Activated CD8-positive, alpha-beta T cell treated with anti-CD3 and anti-CD28 coated beads, Interleukin-2, amount 10 ng/mL, durations not matched to agents 7 days and 5 days (primary cell): ENCODE results near the gene CD4. TPM values are rescaled to one million over a fixed set of nuclear protein-coding genes. Genes with fewer than 3 reads are reported as not detected.
"Not testable (repeated sequence)": the region's sequence is repeated elsewhere in the genome, so short reads cannot be mapped to it uniquely, and the experiment has no call there.

Experiments
- ATAC-seq: fragments of 150-1000 bp; cut with Tn5 transposase; one replicate; pipeline ENCODE4 v1.10.0; 2021; ENCODE audit warnings: moderate library complexity
- CTCF ChIA-PET: fragments of 350-600 bp; sonication (Branson Sonifier 250); formaldehyde crosslinking; loops from one replicate; lab custom pipeline; 2021; ENCODE audit warnings: antibody characterized with exemption; lab: Charles Lee
- POLR2A ChIA-PET: fragments of 350-600 bp; sonication (Branson Sonifier 250); formaldehyde crosslinking; loops from one replicate; lab custom pipeline; 2021; ENCODE audit warnings: antibody characterized with exemption; lab: Charles Lee
- DNase-seq: peaks from one replicate; pipeline ENCODE4 v3.0.0-alpha.2; 2020
- H3K27ac Mint-ChIP-seq: one replicate; pipeline ENCODE4 v1.8.0; 2021; ENCODE audit warnings: mild to moderate bottlenecking, mixed read lengths
- H3K27me3 Mint-ChIP-seq: one replicate; pipeline ENCODE4 v1.8.0; 2021; ENCODE audit warnings: low read depth, mixed read lengths
- H3K36me3 Mint-ChIP-seq: one replicate; pipeline ENCODE4 v1.8.0; 2021; ENCODE audit warnings: low read depth, mixed read lengths
- H3K4me1 Mint-ChIP-seq: one replicate; pipeline ENCODE4 v1.8.0; 2021; ENCODE audit warnings: low read depth, mixed read lengths
- H3K4me3 Mint-ChIP-seq: one replicate; pipeline ENCODE4 v1.8.0; 2021; ENCODE audit warnings: mild to moderate bottlenecking, mixed read lengths
- H3K9me3 Mint-ChIP-seq: one replicate; pipeline ENCODE4 v1.8.0; 2022; ENCODE audit warnings: mixed read lengths; ENCODE audit not compliant: insufficient read depth
- total RNA-seq, 2 experiments: library from RNA; stranded (reverse); gene quantifications; one replicate each; pipeline ENCODE4 v1.2.3, GENCODE V29; 2021

The CD4 gene
- total RNA-seq = 1 to 10 TPM in 1 of 2 experiments, under 1 TPM in 1; 0.90 to 1.6 TPM

DNA sequence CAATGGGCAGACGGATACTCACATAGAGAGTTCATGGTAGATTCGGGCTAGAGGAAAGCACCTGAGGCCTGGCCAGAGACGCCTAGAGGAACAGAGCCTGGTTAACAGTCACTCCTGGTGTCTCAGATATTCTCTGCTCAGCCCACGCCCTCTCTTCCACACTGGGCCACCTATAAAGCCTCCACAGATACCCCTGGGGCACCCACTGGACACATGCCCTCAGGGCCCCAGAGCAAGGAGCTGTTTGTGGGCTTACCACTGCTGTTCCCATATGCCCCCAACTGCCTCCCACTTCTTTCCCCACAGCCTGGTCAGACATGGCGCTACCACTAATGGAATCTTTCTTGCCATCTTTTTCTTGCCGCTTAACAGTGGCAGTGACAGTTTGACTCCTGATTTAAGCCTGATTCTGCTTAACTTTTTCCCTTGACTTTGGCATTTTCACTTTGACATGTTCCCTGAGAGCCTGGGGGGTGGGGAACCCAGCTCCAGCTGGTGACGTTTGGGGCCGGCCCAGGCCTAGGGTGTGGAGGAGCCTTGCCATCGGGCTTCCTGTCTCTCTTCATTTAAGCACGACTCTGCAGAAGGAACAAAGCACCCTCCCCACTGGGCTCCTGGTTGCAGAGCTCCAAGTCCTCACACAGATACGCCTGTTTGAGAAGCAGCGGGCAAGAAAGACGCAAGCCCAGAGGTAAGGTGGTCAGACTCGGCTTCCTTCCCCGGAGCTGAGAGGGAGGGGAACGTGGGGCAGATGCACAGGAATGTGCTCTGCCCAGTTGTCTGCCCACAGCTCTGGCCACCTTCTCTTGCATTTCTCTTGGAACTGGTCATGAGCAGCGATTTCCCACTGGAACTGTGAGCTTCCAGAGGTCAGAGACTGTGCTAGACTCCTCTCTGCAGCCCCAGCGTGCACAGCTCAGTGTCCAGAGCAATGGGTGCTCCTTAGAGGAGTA lies at the start of gene CD4:
TSS of gene CD4 (plus strand) at position 557 of the 953 bp plus-strand sequence. CDS start 10,611 bp downstream, outside the sequence.
- H3K36me3 Mint-ChIP-seq = no peaks in the 10 kb centered on the region
- CTCF ChIA-PET = interaction anchor here (0.7 to 15.4 kb wide), 10 partner anchors 9 to 47 kb away, joined by 3 to 160 read pairs (median 7); partner anchors contain the start of genes LAG3, MLF2 and PTMS

DNA sequence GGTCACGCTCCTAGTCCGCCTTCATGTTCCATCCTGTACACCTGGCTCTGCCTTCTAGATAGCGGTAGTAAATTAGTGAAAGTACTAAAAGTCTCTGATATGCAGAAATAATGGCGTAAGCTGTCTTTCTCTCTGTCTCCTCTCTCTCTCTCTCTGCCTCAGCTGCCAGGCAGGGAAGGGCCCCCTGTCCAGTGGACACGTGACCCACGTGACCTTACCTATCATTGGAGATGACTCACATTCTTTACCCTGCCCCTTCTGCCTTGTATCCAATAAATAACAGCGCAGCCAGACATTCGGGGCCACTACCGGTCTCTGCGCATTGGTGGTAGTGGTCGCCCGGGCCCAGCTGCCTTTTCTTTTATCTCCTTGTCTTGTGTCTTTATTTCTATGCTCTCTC lies 47.2 kb upstream of the CD4 start:
- not testable (repeated sequence) for H3K9me3 Mint-ChIP-seq, ATAC-seq, H3K4me3 Mint-ChIP-seq, DNase-seq, H3K27ac Mint-ChIP-seq, H3K27me3 Mint-ChIP-seq
- ChIA-PET CTCF (interaction anchor here (0.7 to 6.5 kb wide), 2 partner anchors 12 to 25 kb away, joined by 3 to 30 read pairs; partner anchors contain the start of gene MLF2), POLR2A (interaction anchor here (2.3 kb wide), 1 partner anchor 10 kb away, joined by 6 read pairs; the partner anchor contains the start of gene MLF2)
- Mint-ChIP-seq H3K4me1 (peaks cover 20% of the 10 kb centered on the region), H3K36me3 (peaks cover 15% of the 10 kb centered on the region)

More for the DNA sequence above, at the start of gene CD4:
- no peak for ATAC-seq
- Mint-ChIP-seq H3K27ac (no peak within 1 kb of the TSS), H3K4me3 (no peak within 1 kb of the TSS), H3K4me1 (peaks cover 43% of the 10 kb centered on the region), H3K9me3 (no peaks in the 10 kb centered on the region), H3K27me3 (peaks cover 11% of the 10 kb centered on the region)
- POLR2A ChIA-PET = interaction anchor here (1.4 kb wide), 1 partner anchor 23 kb away, joined by 6 read pairs; the partner anchor contains the start of gene PTMS
- no peak for DNase-seq

DNA sequence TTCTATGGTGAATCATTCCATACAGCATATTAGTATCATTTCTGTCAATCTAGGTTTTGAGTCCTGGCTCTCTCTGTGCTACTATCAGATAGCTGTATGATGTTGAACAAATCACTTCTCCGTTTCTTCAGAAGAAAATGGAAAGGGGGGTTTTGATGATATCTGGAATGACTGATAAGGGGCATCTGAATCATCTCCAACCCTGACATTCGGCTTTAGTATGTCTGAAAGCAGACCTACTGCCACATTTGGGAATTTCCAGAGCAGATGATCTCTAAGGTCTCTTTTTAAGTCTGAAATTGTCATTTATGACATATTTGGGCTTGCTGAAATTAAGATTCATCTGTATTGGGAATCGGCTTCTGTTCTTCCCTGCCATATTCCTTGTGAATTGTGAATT lies 46.5 kb upstream of the CD4 start:
- DNase-seq (no peak), ATAC-seq (no peak)
- no peaks in the 10 kb centered on the region for H3K27me3 Mint-ChIP-seq
- no peaks in the 10 kb centered on the region for H3K9me3 Mint-ChIP-seq
- peaks cover 23% of the 10 kb centered on the region for H3K36me3 Mint-ChIP-seq
- ChIA-PET POLR2A (interaction anchor here (2.3 kb wide), 1 partner anchor 10 kb away, joined by 6 read pairs; the partner anchor contains the start of gene MLF2), CTCF (interaction anchor here (0.7 to 6.5 kb wide), 2 partner anchors 11 to 24 kb away, joined by 3 to 30 read pairs; partner anchors contain the start of gene MLF2)
- H3K27ac Mint-ChIP-seq = no peak overlapping the region
- peaks cover 20% of the 10 kb centered on the region for H3K4me1 Mint-ChIP-seq
- no peak overlapping the region for H3K4me3 Mint-ChIP-seq

DNA sequence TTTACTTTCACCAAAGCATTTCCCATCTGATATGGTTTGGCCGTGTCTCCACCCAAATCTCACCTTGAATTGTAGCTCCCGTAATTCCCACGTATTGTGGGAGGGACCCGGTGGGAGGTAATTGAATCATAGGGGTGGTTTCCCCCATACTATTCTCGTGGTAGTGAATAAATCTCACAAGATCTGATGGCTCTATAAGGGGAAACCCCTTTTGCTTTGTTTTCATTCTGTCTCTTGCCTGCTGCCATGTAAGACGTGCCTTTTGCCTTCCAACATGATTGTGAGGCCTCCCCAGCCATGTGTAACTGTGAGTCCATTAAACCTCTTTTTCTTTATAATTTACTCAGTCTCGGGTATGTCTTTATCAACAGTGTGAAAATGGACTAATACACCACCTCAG lies 46.0 kb upstream of the CD4 start:
- H3K27me3 Mint-ChIP-seq, ATAC-seq, DNase-seq, H3K4me3 Mint-ChIP-seq, H3K27ac Mint-ChIP-seq, H3K9me3 Mint-ChIP-seq: not testable (repeated sequence)
- H3K36me3 Mint-ChIP-seq = peaks cover 28% of the 10 kb centered on the region
- ChIA-PET CTCF (interaction anchor here (6.5 kb wide), 1 partner anchor 10 kb away, joined by 30 read pairs; the partner anchor contains the start of gene MLF2), POLR2A (interaction anchor here (2.3 kb wide), 1 partner anchor 9 kb away, joined by 6 read pairs; the partner anchor contains the start of gene MLF2)
- H3K4me1 Mint-ChIP-seq = peaks cover 20% of the 10 kb centered on the region

DNA sequence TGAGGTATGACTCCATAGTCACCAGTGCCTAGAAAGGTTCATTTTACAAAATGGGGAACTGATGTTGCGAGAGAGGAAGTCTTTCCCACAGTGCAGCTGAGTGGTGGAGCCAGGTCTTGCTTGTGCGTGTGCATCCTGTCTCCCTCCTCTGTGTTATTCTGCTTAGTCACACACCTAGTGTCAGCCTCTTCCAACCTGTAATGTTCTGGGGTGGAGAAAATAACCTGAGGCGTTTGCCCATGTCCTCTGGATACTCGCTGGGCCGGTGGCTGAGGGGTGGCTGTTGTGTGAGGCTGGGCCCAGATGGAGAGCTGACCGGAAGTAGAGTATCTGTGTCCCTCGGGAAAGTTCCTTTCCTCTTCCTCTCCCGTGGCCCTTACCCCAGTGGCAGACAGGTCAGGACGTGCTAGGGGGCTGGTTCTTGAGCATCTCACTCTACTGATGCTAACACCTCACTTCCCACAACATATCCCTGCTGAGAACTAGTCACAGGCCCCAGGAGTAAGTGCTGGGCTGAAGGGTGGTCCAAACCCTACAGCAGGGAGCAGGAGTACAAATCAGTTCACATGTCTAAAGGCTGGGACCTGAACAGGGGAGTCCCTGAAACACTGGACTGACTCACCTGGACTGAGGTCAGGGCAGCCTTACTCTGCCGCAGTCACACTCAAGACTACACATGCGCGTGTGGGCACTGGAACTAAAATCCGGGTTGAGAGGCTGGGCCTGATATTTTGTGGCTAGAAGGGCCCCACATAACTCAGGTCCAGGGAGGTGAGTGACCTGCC lies 43.4 kb upstream of the CD4 start:
- Mint-ChIP-seq H3K27me3 (no peaks in the 10 kb centered on the region), H3K4me1 (peaks cover 24% of the 10 kb centered on the region), H3K27ac (peak overlapping the region; percentile 90), H3K9me3 (no peaks in the 10 kb centered on the region), H3K36me3 (peaks cover 42% of the 10 kb centered on the region), H3K4me3 (peak overlapping the region; percentile 0)
- DNase-seq (peak; percentile 66), ATAC-seq (peak; percentile 86)
- POLR2A ChIA-PET = interaction anchor here (1.0 to 2.1 kb wide), 4 partner anchors 22 to 57 kb away, joined by 3 to 7 read pairs (median 4); partner anchors contain the start of genes COPS7A and ZNF384
- CTCF ChIA-PET = interaction anchor here (0.8 to 6.5 kb wide), 5 partner anchors 8 to 83 kb away, joined by 3 to 30 read pairs (median 5); partner anchors contain the start of genes MLF2 and PTMS

DNA sequence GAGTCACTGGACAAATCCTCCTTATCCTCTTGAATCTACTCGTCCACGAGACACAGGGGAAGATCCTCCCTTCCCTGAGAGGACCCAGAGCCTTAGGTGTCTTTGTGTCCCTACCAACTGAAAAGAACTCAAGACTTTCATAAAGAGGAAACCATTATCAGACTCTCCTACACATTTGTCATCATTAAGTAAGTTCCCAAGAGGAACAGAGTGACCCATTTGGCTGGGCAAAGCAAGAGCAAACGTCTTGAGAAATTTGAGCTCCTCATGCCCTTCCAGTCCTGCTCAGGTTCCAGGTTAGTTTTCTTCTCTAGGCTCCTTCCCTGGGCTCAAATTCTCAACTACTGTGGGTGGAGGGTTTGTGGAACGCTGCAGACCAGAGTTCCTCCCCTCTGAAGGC lies 42.1 kb upstream of the CD4 start:
- Mint-ChIP-seq H3K4me1 (peaks cover 36% of the 10 kb centered on the region), H3K36me3 (peaks cover 53% of the 10 kb centered on the region), H3K9me3 (no peaks in the 10 kb centered on the region), H3K27ac (peak overlapping the region; percentile 35), H3K4me3 (no peak overlapping the region), H3K27me3 (no peaks in the 10 kb centered on the region)
- DNase-seq (no peak), ATAC-seq (no peak)
- POLR2A ChIA-PET = no interaction called here
- CTCF ChIA-PET = no interaction called here

DNA sequence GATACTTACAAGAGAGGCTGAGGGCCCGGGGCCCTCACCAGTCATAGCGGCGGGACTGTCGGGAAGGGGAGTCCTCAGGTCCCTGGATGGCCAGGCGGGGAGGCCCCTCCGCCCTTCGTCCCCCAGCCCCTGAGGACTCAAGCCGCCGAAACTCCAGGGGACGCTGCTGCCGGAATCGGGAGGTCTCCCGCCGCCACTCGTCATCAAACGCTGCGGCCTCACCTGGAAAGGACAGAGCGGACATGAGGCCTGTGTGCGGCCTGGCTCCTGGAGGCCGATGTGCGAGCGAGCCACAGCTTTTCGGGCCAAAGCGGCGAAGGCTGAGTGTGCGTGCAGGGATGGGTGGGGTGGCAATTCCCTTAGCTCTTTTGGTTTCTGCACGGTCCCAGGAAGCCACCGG lies 40.6 kb upstream of the CD4 start:
- peaks cover 53% of the 10 kb centered on the region for H3K36me3 Mint-ChIP-seq

DNA sequence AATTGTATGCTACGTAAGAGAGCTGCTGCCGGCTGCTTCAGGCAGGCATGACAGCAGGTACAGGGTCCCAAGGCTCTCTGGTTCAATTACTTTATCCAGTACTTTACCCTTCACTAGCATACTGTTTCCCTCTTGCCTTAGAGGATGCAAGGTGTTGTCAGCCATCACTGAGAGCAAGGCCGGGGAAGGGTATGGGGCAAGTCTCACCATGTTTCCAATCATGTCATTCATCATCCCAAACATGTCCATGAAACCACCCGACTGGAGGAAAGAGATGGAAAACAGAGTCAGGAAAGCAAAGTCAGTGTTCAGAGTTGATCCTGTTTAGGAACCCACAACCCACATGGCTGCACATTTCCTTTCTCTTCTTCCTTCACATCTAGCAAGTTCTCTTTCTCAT lies 38.8 kb upstream of the CD4 start:
- ChIA-PET CTCF (interaction anchor here (0.7 to 0.8 kb wide), 2 partner anchors 28 to 86 kb away, joined by 3 read pairs; no protein-coding TSS in a partner anchor), POLR2A (no interaction called here)
- ATAC-seq (no peak), DNase-seq (no peak)
- Mint-ChIP-seq H3K27ac (peak overlapping the region; percentile 37), H3K27me3 (no peaks in the 10 kb centered on the region), H3K4me3 (no peak overlapping the region), H3K36me3 (peaks cover 47% of the 10 kb centered on the region), H3K9me3 (no peaks in the 10 kb centered on the region), H3K4me1 (peaks cover 36% of the 10 kb centered on the region)

More for the DNA sequence above, 40.6 kb upstream of the CD4 start:
- no peak overlapping the region for H3K27ac Mint-ChIP-seq
- no peak for DNase-seq
- H3K4me3 Mint-ChIP-seq = no peak overlapping the region
- ChIA-PET CTCF (no interaction called here), POLR2A (interaction anchor here (1.4 kb wide), 1 partner anchor 25 kb away, joined by 3 read pairs; the partner anchor contains the start of gene COPS7A)
- no peaks in the 10 kb centered on the region for H3K27me3 Mint-ChIP-seq
- peaks cover 41% of the 10 kb centered on the region for H3K4me1 Mint-ChIP-seq
- ATAC-seq = no peak
- H3K9me3 Mint-ChIP-seq = no peaks in the 10 kb centered on the region

DNA sequence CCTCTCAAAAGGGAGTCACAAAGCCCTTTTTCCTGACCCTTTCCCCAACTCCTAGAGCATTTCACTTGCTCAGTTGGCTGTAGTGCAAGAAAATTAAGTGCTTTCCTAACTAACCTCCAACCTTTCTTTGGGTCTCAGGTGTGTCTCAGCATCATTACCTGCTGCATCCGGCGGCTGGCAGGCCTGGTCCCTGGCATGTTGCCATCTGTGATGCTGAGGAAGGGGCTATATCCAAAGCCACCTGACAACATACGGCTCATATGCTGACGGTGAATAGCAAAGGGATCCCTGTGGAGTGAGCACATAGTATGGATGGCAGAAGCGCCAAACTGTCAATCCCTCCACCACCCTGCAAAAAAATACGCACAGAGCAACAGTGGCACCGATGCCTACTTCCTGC lies 37.6 kb upstream of the CD4 start:
- DNase-seq = no peak
- POLR2A ChIA-PET = interaction anchor here (1.0 to 3.7 kb wide), 8 partner anchors 9 to 139 kb away, joined by 4 to 66 read pairs (median 9); partner anchors contain the start of genes CDCA3, COPS7A, LAG3 and TPI1
- Mint-ChIP-seq H3K36me3 (peaks cover 39% of the 10 kb centered on the region), H3K4me3 (peak overlapping the region; percentile 91), H3K9me3 (no peaks in the 10 kb centered on the region), H3K27ac (peak overlapping the region; percentile 99), H3K4me1 (peaks cover 26% of the 10 kb centered on the region), H3K27me3 (no peaks in the 10 kb centered on the region)
- no peak for ATAC-seq
- CTCF ChIA-PET = interaction anchor here (0.9 to 13.5 kb wide), 8 partner anchors 15 to 182 kb away, joined by 3 to 378 read pairs (median 18); partner anchors contain the start of genes GPR162, LAG3, P3H3 and PTMS

DNA sequence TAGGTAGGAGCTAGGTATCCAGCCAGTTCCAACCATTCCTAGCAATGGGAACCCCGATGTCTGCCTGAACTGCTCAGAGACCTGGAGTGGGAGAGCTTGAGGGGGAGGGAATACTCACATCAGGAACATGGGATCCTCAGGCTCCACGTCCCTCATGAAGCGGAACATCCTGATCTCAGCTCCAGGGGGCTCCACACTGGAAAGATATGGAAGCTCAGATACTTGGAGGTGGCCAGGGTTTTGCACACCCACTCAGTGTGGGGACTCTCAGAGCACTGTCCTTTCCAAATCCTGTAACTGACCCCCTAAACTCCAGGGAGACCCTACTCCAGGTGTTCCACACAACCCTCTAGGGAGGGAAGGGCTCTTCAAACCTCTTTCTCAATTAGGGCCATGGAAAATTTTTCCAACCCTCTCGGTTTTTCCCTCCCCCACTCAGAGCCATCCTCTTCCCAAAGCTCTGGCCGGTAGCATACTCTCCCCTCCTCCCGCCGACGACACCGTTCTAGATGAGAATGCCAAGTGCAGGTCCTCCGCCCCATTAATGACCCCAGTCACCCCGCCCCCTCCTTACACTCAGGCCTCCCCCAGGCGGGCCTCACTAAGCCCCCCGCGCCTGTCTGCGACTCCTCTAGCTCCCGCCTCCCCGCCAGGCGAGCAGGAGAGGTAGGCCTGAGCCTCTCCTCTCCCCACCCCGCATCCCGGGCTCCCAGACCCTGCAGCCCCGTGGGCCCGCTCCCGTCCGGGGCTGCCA lies 37.0 kb upstream of the CD4 start:
- Mint-ChIP-seq H3K27ac (peak overlapping the region; percentile 99), H3K27me3 (peaks cover 3% of the 10 kb centered on the region), H3K4me3 (peak overlapping the region; percentile 91), H3K9me3 (no peaks in the 10 kb centered on the region), H3K4me1 (peaks cover 26% of the 10 kb centered on the region), H3K36me3 (peaks cover 35% of the 10 kb centered on the region)
- ChIA-PET POLR2A (interaction anchor here (0.7 to 3.7 kb wide), 22 partner anchors 8 to 139 kb away, joined by 3 to 66 read pairs (median 5); partner anchors contain the start of genes CDCA3, COPS7A, GPR162 and LAG3), CTCF (interaction anchor here (0.8 to 13.5 kb wide), 33 partner anchors 9 to 266 kb away, joined by 3 to 378 read pairs (median 6); partner anchors contain the start of genes CD4, CDCA3, COPS7A and GPR162)
- ATAC-seq (no peak), DNase-seq (peak; percentile 57)
